ENCODE data around the gene IGIP.

- no peak for TF ChIP-seq EGR1 (IDR thresholded peaks at IDR 0.05; ENCODE audit: low read depth in 2 of 2)
- no peak for TF ChIP-seq MAX (IDR thresholded peaks at IDR 0.05)
- TF ChIP-seq FOXA1 (IDR thresholded peaks at IDR 0.05) = no peak
- TF ChIP-seq, protein P1, sequence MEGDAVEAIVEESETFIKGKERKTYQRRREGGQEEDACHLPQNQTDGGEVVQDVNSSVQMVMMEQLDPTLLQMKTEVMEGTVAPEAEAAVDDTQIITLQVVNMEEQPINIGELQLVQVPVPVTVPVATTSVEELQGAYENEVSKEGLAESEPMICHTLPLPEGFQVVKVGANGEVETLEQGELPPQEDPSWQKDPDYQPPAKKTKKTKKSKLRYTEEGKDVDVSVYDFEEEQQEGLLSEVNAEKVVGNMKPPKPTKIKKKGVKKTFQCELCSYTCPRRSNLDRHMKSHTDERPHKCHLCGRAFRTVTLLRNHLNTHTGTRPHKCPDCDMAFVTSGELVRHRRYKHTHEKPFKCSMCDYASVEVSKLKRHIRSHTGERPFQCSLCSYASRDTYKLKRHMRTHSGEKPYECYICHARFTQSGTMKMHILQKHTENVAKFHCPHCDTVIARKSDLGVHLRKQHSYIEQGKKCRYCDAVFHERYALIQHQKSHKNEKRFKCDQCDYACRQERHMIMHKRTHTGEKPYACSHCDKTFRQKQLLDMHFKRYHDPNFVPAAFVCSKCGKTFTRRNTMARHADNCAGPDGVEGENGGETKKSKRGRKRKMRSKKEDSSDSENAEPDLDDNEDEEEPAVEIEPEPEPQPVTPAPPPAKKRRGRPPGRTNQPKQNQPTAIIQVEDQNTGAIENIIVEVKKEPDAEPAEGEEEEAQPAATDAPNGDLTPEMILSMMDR (IDR thresholded peaks at IDR 0.05; ENCODE audit: low read depth, low read length, missing input control) = no peak
Measured at GRCh38 chr5:140178086-140178410, 52.3 kb downstream of the IGIP start.

Measured in liver (tissue), 3 donors.